Measurements from ENCODE around the gene DAGLA. TPM values are rescaled to one million over a fixed set of nuclear protein-coding genes. Genes with fewer than 3 reads are reported as not detected.
A peak's percentile ranks its signal among the peaks of the same experiment; 100 is the strongest.

The DAGLA gene
- total RNA-seq, 1 donor from 2014 or later, result 0.18 TPM

- intact Hi-C loops (cut with micrococcal nuclease), result no loop called here
Observed at GRCh38 chr11:61785837-61786402, 105.7 kb downstream of the DAGLA start.

GRCh38 chr11:61787928-61788491, 107.8 kb downstream of the DAGLA start:
- intact Hi-C loops (cut with micrococcal nuclease), result no loop called here
- no peaks in the 10 kb centered on the region for H3K9me3 Mint-ChIP-seq
- peaks cover 43% of the 10 kb centered on the region for H3K36me3 Mint-ChIP-seq (ENCODE audit: low read depth)
- no peak overlapping the region for H3K4me3 Mint-ChIP-seq
- no peaks in the 10 kb centered on the region for H3K27me3 Mint-ChIP-seq (ENCODE audit: insufficient read depth)
- H3K4me1 Mint-ChIP-seq (ENCODE audit: low read depth), result peaks cover 21% of the 10 kb centered on the region
- H3K27ac Mint-ChIP-seq, result no peak overlapping the region
- no peak for DNase-seq (ENCODE audit: low spot score)

More at GRCh38 chr11:61785837-61786402, 105.7 kb downstream of the DAGLA start:
- Mint-ChIP-seq H3K9me3 (no peaks in the 10 kb centered on the region), H3K27me3 (ENCODE audit: insufficient read depth) (no peaks in the 10 kb centered on the region), H3K4me3 (no peak overlapping the region), H3K4me1 (ENCODE audit: low read depth) (peaks cover 13% of the 10 kb centered on the region), H3K36me3 (ENCODE audit: low read depth) (peaks cover 36% of the 10 kb centered on the region), H3K27ac (no peak overlapping the region)
- no peak for DNase-seq (ENCODE audit: low spot score)

DNA sequence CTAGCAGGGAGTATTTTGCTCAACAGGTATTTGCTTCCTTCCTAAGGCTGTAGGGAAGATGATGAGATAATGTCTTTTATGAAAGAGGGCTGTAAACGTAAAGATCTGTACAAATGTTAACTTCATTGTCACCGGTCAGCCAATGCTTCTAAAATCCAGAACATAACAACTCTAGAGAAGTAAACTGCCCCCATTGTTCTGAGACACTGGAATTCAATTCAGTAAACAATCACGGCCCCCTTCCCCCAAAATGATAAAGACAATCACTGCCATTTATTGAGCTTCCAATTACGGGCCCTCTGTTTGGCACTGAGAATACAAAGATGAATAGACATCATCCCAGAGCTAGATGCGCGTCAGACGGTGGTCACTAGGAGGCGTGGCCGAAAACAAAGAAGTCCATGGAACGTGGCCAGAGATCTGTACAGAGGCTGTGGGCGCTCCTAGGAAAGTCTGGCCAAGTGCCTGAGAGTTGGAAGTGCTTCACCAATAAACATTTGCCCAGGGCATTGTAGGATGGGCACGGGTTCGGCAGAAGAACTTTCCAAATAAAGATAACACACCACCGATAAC, 111.6 kb downstream of the DAGLA start:
- Mint-ChIP-seq H3K36me3 (ENCODE audit: low read depth) (peaks cover 45% of the 10 kb centered on the region), H3K4me1 (ENCODE audit: low read depth) (peaks cover 52% of the 10 kb centered on the region), H3K27ac (peak overlapping the region; percentile 99)

GRCh38 chr11:61792310-61793082, 112.3 kb downstream of the DAGLA start, which contains the start of the genes FEN1 and TMEM258:
FEN1 (plus strand) TSS chr11:61792911; CDS start chr11:61795362, 2,451 bp downstream.
TMEM258 (minus strand) TSS chr11:61792599; CDS start chr11:61792558, 41 bp downstream.
- peaks cover 48% of the 10 kb centered on the region for H3K36me3 Mint-ChIP-seq (ENCODE audit: low read depth)
- intact Hi-C loops (cut with micrococcal nuclease), result loop anchor here (1.0 to 5.0 kb wide), 11 partner anchors 23 to 431 kb away; partner anchors contain the start of genes CYB561A3, FADS3, MYRF and SDHAF2
- peak within 1 kb of the TSS; percentile 99 for H3K27ac Mint-ChIP-seq
- H3K9me3 Mint-ChIP-seq, result no peaks in the 10 kb centered on the region
- H3K27me3 Mint-ChIP-seq (ENCODE audit: insufficient read depth), result no peaks in the 10 kb centered on the region
- peaks cover 58% of the 10 kb centered on the region for H3K4me1 Mint-ChIP-seq (ENCODE audit: low read depth)
- H3K4me3 Mint-ChIP-seq, result peak within 1 kb of the TSS; percentile 96
- peak; percentile 86 for DNase-seq (ENCODE audit: low spot score)

More for the DNA sequence above, 111.6 kb downstream of the DAGLA start:
- H3K4me3 Mint-ChIP-seq, result peak overlapping the region; percentile 96
- intact Hi-C loops (cut with micrococcal nuclease), result loop anchor here (1.0 to 5.0 kb wide), 11 partner anchors 23 to 431 kb away; partner anchors contain the start of genes CYB561A3, FADS3, MYRF and SDHAF2
- no peaks in the 10 kb centered on the region for H3K9me3 Mint-ChIP-seq
- peak; percentile 19 for DNase-seq (ENCODE audit: low spot score)
- no peaks in the 10 kb centered on the region for H3K27me3 Mint-ChIP-seq (ENCODE audit: insufficient read depth)

DNA sequence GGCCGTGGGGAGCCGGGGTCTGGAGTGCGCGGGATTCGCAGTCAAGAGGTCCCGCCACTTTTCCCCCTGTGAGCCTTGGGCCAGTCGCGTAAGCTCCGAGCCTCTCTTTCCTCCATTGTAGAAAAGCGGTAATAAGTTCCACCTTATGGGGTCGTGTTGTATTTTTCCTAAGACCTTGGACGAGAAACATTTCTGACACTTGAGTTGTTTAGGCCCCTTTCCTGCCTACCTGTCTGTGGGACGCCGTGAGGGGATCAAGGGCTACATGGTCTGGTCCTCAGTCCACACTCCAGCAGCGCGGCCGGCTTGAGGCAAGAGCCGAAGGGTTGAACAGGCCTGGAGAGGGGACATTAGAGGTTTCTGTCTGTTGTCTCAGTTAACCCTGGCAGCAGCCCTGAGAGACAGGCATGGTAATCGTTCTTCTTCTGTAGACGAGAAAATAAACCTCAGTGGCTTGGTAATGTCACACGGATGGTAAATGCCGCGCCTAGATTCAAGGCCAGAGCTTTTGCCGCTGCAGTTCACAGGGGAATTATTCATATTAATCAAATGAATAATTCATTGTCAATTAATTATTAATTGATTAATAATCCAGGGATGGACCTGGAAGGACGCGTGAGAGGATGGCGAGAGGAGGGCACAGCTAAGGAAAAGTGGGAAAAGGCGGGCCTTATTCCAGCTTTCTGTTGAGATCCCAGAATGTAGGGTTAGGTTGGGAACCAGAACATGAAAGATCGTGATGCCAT, 113.1 kb downstream of the DAGLA start:
- no peaks in the 10 kb centered on the region for H3K27me3 Mint-ChIP-seq (ENCODE audit: insufficient read depth)
- intact Hi-C loops (cut with micrococcal nuclease), result loop anchor here (2.0 to 5.0 kb wide), 3 partner anchors 41 to 361 kb away; partner anchors contain the start of genes FADS3, MYRF and SDHAF2
- DNase-seq (ENCODE audit: low spot score), result no peak
- H3K9me3 Mint-ChIP-seq, result no peaks in the 10 kb centered on the region
- H3K36me3 Mint-ChIP-seq (ENCODE audit: low read depth), result peaks cover 47% of the 10 kb centered on the region
- peak overlapping the region; percentile 99 for H3K27ac Mint-ChIP-seq
- H3K4me3 Mint-ChIP-seq, result peak overlapping the region; percentile 96
- H3K4me1 Mint-ChIP-seq (ENCODE audit: low read depth), result peaks cover 65% of the 10 kb centered on the region

GRCh38 chr11:61793829-61794204, 113.6 kb downstream of the DAGLA start:
- Mint-ChIP-seq H3K4me1 (ENCODE audit: low read depth) (peaks cover 69% of the 10 kb centered on the region), H3K36me3 (ENCODE audit: low read depth) (peaks cover 44% of the 10 kb centered on the region), H3K27ac (peak overlapping the region; percentile 99), H3K27me3 (ENCODE audit: insufficient read depth) (no peaks in the 10 kb centered on the region), H3K4me3 (peak overlapping the region; percentile 96), H3K9me3 (no peaks in the 10 kb centered on the region)
- intact Hi-C loops (cut with micrococcal nuclease), result loop anchor here (2.0 to 5.0 kb wide), 3 partner anchors 42 to 362 kb away; partner anchors contain the start of genes FADS3, MYRF and SDHAF2
- no peak for DNase-seq (ENCODE audit: low spot score)

DNA sequence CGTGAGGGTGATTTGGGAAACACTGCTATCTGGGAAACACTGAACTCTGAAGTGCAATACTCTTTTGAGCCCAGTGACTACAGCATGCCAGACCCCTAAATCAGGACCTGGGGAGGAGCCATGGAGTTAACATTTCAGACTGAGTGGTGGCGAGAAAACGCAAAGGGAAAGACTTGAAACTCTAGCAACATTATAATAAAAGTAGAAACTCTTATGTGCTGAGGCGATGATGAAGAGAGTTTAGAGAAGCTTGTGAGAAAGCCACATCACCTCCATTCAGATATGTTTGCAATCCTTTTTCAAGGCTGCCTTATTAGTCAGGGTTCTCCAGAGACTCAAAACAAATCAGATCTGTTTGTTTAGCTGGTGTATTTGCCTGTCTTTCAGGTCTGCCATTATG, 114.4 kb downstream of the DAGLA start:
- Mint-ChIP-seq H3K4me3 (peak overlapping the region; percentile 69), H3K4me1 (ENCODE audit: low read depth) (peaks cover 66% of the 10 kb centered on the region), H3K36me3 (ENCODE audit: low read depth) (peaks cover 44% of the 10 kb centered on the region), H3K9me3 (no peaks in the 10 kb centered on the region), H3K27me3 (ENCODE audit: insufficient read depth) (no peaks in the 10 kb centered on the region), H3K27ac (no peak overlapping the region)
- no peak for DNase-seq (ENCODE audit: low spot score)
- intact Hi-C loops (cut with micrococcal nuclease), result loop anchor here (5.0 kb wide), 2 partner anchors 42 to 362 kb away; partner anchors contain the start of genes MYRF and SDHAF2

- peaks cover 57% of the 10 kb centered on the region for H3K4me1 Mint-ChIP-seq (ENCODE audit: low read depth)
- no peaks in the 10 kb centered on the region for H3K27me3 Mint-ChIP-seq (ENCODE audit: insufficient read depth)
- H3K36me3 Mint-ChIP-seq (ENCODE audit: low read depth), result peaks cover 39% of the 10 kb centered on the region
- intact Hi-C loops (cut with micrococcal nuclease), result loop anchor here (5.0 kb wide), 1 partner anchor 172 kb away; the partner anchor contains the start of gene FTH1
- DNase-seq (ENCODE audit: low spot score), result no peak
- H3K27ac Mint-ChIP-seq, result no peak overlapping the region
- H3K4me3 Mint-ChIP-seq, result peak overlapping the region; percentile 69
- no peaks in the 10 kb centered on the region for H3K9me3 Mint-ChIP-seq
Observed at GRCh38 chr11:61795459-61795858, 115.3 kb downstream of the DAGLA start.

- peaks cover 41% of the 10 kb centered on the region for H3K36me3 Mint-ChIP-seq (ENCODE audit: low read depth)
- peak overlapping the region; percentile 29 for H3K27ac Mint-ChIP-seq
- no peaks in the 10 kb centered on the region for H3K27me3 Mint-ChIP-seq (ENCODE audit: insufficient read depth)
- no peak for DNase-seq (ENCODE audit: low spot score)
- no peaks in the 10 kb centered on the region for H3K9me3 Mint-ChIP-seq
- intact Hi-C loops (cut with micrococcal nuclease), result loop anchor here (5.0 kb wide), 1 partner anchor 171 kb away; the partner anchor contains the start of gene FTH1
- H3K4me1 Mint-ChIP-seq (ENCODE audit: low read depth), result peaks cover 57% of the 10 kb centered on the region
- no peak overlapping the region for H3K4me3 Mint-ChIP-seq
Observed at GRCh38 chr11:61795876-61796526, 115.8 kb downstream of the DAGLA start.
